Activated gamma-delta T cell (primary cell): ENCODE results near the gene VGLL4.
"Not testable (repeated sequence)": the region's sequence is repeated elsewhere in the genome, so short reads cannot be mapped to it uniquely, and the experiment has no call there.

Experiments used
- DNase-seq: peaks from one replicate; lab custom pipeline; 2025; lab: John Stamatoyannopoulos, UW

Gene VGLL4

GRCh38 chr3:11606865-11607440, 36.8 kb downstream of the VGLL4 start:
- DNase-seq = no peak

GRCh38 chr3:11606090-11606784, 37.5 kb downstream of the VGLL4 start:
- no peak for DNase-seq

GRCh38 chr3:11605398-11605797, 38.3 kb downstream of the VGLL4 start:
- no peak for DNase-seq

GRCh38 chr3:11604139-11604892, 39.4 kb downstream of the VGLL4 start:
- no peak for DNase-seq

- DNase-seq = no peak
Measured at GRCh38 chr3:11603628-11604027, 40.1 kb downstream of the VGLL4 start.

- no peak for DNase-seq
Measured at GRCh38 chr3:11602886-11603527, 40.7 kb downstream of the VGLL4 start.

GRCh38 chr3:11602239-11602840, 41.4 kb downstream of the VGLL4 start:
- no peak for DNase-seq

GRCh38 chr3:11601446-11602238, 42.1 kb downstream of the VGLL4 start:
- no peak for DNase-seq

- DNase-seq = no peak
Measured at GRCh38 chr3:11600501-11601282, 43.0 kb downstream of the VGLL4 start.

GRCh38 chr3:11596387-11596786, 47.3 kb downstream of the VGLL4 start:
- no peak for DNase-seq

GRCh38 chr3:11595024-11595423, 48.7 kb downstream of the VGLL4 start:
- DNase-seq = not testable (repeated sequence)

GRCh38 chr3:11593318-11594034, 50.2 kb downstream of the VGLL4 start:
- no peak for DNase-seq

- no peak for DNase-seq
Measured at GRCh38 chr3:11592445-11593298, 51.0 kb downstream of the VGLL4 start.

GRCh38 chr3:11591391-11592282, 52.1 kb downstream of the VGLL4 start:
- DNase-seq = no peak

GRCh38 chr3:11591002-11591355, 52.7 kb downstream of the VGLL4 start:
- DNase-seq = no peak

- DNase-seq = no peak
Measured at GRCh38 chr3:11589706-11590105, 54.0 kb downstream of the VGLL4 start.

- DNase-seq = no peak
Measured at GRCh38 chr3:11588755-11589154, 55.0 kb downstream of the VGLL4 start.

- DNase-seq = no peak
Measured at GRCh38 chr3:11588338-11588737, 55.4 kb downstream of the VGLL4 start.
